Endothelial cell of umbilical vein (primary cell): ENCODE measurements around the gene ABTB2. TPM values are rescaled to one million over a fixed set of nuclear protein-coding genes. Genes with fewer than 3 reads are reported as not detected.

Experiments used
- BruUV-seq: library from RNA; stranded (reverse); fragments of 400-500 nt; replicated peaks from 2 replicates; lab custom pipeline; 2021; lab: Mats Ljungman, UMichigan
- CTCF ChIA-PET: fragments of 300-600, 350-600 bp; sonication (Branson Sonifier 250); formaldehyde crosslinking; loops from one replicate; lab custom pipeline; 2021; ENCODE audit warnings: antibody characterized with exemption, inconsistent platforms; lab: Charles Lee
- POLR2A ChIA-PET: fragments of 300-600, 350-600 bp; sonication (Branson Sonifier 250); formaldehyde crosslinking; loops from one replicate; lab custom pipeline; 2021; ENCODE audit warnings: antibody characterized with exemption, inconsistent platforms; lab: Charles Lee
- DNase-seq: peaks from one replicate; pipeline ENCODE4 v3.0.0-alpha.2; 2011; ENCODE audit warnings: low read depth, low spot score
- FAIRE-seq: peaks from 2 replicates; lab custom pipeline; 2011; peaks lifted over from hg19 to GRCh38; lab: Jason Lieb, UNC
- H2AFZ ChIP-seq: 2 replicates; pipeline ENCODE4 v1.6.0; 2012; ENCODE audit warnings: low read depth, low read length, control low read depth, inconsistent platforms
- H3K27ac ChIP-seq: 2 replicates; pipeline ENCODE4 v1.5.1; 2011; ENCODE audit warnings: low read depth, mild to moderate bottlenecking, control low read depth, low read length, moderate library complexity; ENCODE audit not compliant: insufficient read depth
- H3K27me3 ChIP-seq, 2 experiments: 2 replicates each; pipeline versions ENCODE4 v1.6.0 to v1.6.1; 2011; ENCODE audit warnings: low read length in 2 of 2, mixed read lengths in 1 of 2; ENCODE audit not compliant: control insufficient read depth in 2 of 2, insufficient read depth in 2 of 2
- H3K36me3 ChIP-seq, 2 experiments: 2 replicates in 1 of 2; 3 replicates in 1 of 2; pipeline ENCODE4 v1.5.1; 2011; ENCODE audit warnings: low read length in 2 of 2, mild to moderate bottlenecking in 1 of 2, moderate library complexity in 1 of 2; ENCODE audit not compliant: control insufficient read depth in 2 of 2, insufficient read depth in 2 of 2; ENCODE audit errors: extremely low read depth in 1 of 2
- H3K4me1 ChIP-seq: 3 replicates; pipeline ENCODE4 v1.5.1; 2011; ENCODE audit warnings: mild to moderate bottlenecking, low read length; ENCODE audit not compliant: control insufficient read depth, insufficient read depth; ENCODE audit errors: extremely low read depth
- H3K4me2 ChIP-seq: 2 replicates; pipeline ENCODE4 v1.6.1; 2011; ENCODE audit warnings: low read length, control low read depth, mixed read lengths; ENCODE audit not compliant: insufficient read depth
- H3K4me3 ChIP-seq, 3 experiments: fragments of 200-600 bp in 1 of 3; sonication (generic), shearing (Covaris generic) in 1 of 3; replicated peaks in 1 of 3; 2 replicates each; pipeline ENCODE4 v1.5.1; 2011 to 2016; ENCODE audit warnings: control low read depth in 3 of 3, low read length in 3 of 3, mild to moderate bottlenecking in 2 of 3, inconsistent platforms in 1 of 3, low read depth in 1 of 3, moderate library complexity in 1 of 3; ENCODE audit not compliant: insufficient read depth in 1 of 3
- H3K79me2 ChIP-seq: 2 replicates; pipeline ENCODE4 v1.6.0; 2012; ENCODE audit warnings: low read length, inconsistent platforms; ENCODE audit not compliant: control insufficient read depth, insufficient read depth
- H3K9ac ChIP-seq: replicated peaks from 2 replicates; pipeline ENCODE3; 2011; ENCODE audit warnings: low read length, control low read depth; ENCODE audit not compliant: insufficient read depth; ENCODE audit errors: extremely low read depth
- H3K9me1 ChIP-seq: replicated peaks from 3 replicates; pipeline ENCODE4 v1.6.0; 2011; ENCODE audit warnings: mild to moderate bottlenecking, low read length; ENCODE audit not compliant: control insufficient read depth, insufficient read depth; ENCODE audit errors: extremely low read depth
- H3K9me3 ChIP-seq: replicated peaks from 2 replicates; pipeline ENCODE4 v1.5.1; 2012; ENCODE audit warnings: low read length, inconsistent platforms; ENCODE audit not compliant: control insufficient read depth, insufficient read depth
- H4K20me1 ChIP-seq: replicated peaks from 2 replicates; pipeline ENCODE3; 2011; ENCODE audit warnings: mild to moderate bottlenecking, low read length; ENCODE audit not compliant: control insufficient read depth, insufficient read depth; ENCODE audit errors: extremely low read depth
- CTCF ChIP-seq, 2 donors: IDR thresholded peaks; 1 replicate in 1 of 2; 2 replicates in 1 of 2; pipeline ENCODE4 v1.5.1; 2011; ENCODE audit warnings: low read length in 2 of 2, mild to moderate bottlenecking in 2 of 2, moderate library complexity in 2 of 2, control low read depth in 1 of 2, inconsistent platforms in 1 of 2, low read depth in 1 of 2; ENCODE audit not compliant: insufficient read depth in 1 of 2; ENCODE audit errors: extremely low read depth in 1 of 2
- EZH2 ChIP-seq: IDR thresholded peaks from 2 replicates; pipeline ENCODE4 v1.6.1; 2012; ENCODE audit warnings: borderline replicate concordance, low read depth, mild to moderate bottlenecking, moderate library complexity, low read length, inconsistent platforms; ENCODE audit not compliant: severe bottlenecking
- FOS ChIP-seq: IDR thresholded peaks from 2 replicates; pipeline ENCODE4 v1.6.1; 2011; ENCODE audit warnings: mild to moderate bottlenecking, low read length, moderate library complexity, borderline replicate concordance; ENCODE audit not compliant: insufficient read depth
- GATA2 ChIP-seq: IDR thresholded peaks from 2 replicates; pipeline ENCODE4 v1.7.0; 2011; ENCODE audit warnings: low read depth, mild to moderate bottlenecking, moderate library complexity, mixed read lengths, low read length; ENCODE audit not compliant: insufficient read length, insufficient read depth
- JUN ChIP-seq: IDR thresholded peaks from 2 replicates; pipeline ENCODE4 v1.6.1; 2011; ENCODE audit warnings: borderline replicate concordance, low read depth; ENCODE audit not compliant: insufficient read length, insufficient read depth
- MYC ChIP-seq: IDR thresholded peaks from one replicate; pipeline ENCODE4 v1.6.1; 2011; ENCODE audit warnings: mild to moderate bottlenecking, low read depth, low read length
- POLR2A ChIP-seq: IDR thresholded peaks from 2 replicates; pipeline ENCODE4 v1.6.1; 2012; ENCODE audit warnings: low read depth, mild to moderate bottlenecking, control low read depth, low read length
- POLR2AphosphoS5 ChIP-seq: IDR thresholded peaks from 2 replicates; pipeline ENCODE4 v1.6.1; 2012; ENCODE audit warnings: low read depth, mild to moderate bottlenecking, control low read depth, low read length, moderate library complexity; ENCODE audit not compliant: insufficient read depth
- dilution Hi-C: fragments of 300-500 bp; cut with MboI; formaldehyde crosslinking; loops from one replicate; pipeline ENCODE4 v1.15.0; 2019; ENCODE audit warnings: low sequenced_read_pairs; ENCODE audit not compliant: extremely low pct_ligation_motif_present
- intact Hi-C: fragments of 100-400 bp; cut with micrococcal nuclease; formaldehyde crosslinking; loops from one replicate; pipeline ENCODE4 v1.10.0; 2022
- polyA plus RNA-seq, 4 experiments: library from polyadenylated mRNA; depleted of rRNA in 3 of 4; stranded (reverse) in 3 of 4; unstranded in 1 of 4; fragments of >200 nt; gene quantifications; 2 replicates each; pipeline versions ENCODE4 v1.2.1 to v1.2.3, GENCODE V29; 2011 to 2012; ENCODE audit warnings: missing spikeins in 1 of 4
- total RNA-seq: library from RNA; stranded (reverse); gene quantifications from 2 replicates; pipeline ENCODE4 v1.2.3, GENCODE V29; 2021
- TF ChIP-seq, protein P1 (sequence below): IDR thresholded peaks from 2 replicates; pipeline ENCODE4 v1.6.1; 2011; ENCODE audit not compliant: insufficient read depth, insufficient read length

ABTB2 gene
- total and polyA plus RNA-seq, 2 donors (not counting 3 experiments of a cell fraction or from before 2014, with no cell fraction given): 0.11 to 0.14 TPM

DNA sequence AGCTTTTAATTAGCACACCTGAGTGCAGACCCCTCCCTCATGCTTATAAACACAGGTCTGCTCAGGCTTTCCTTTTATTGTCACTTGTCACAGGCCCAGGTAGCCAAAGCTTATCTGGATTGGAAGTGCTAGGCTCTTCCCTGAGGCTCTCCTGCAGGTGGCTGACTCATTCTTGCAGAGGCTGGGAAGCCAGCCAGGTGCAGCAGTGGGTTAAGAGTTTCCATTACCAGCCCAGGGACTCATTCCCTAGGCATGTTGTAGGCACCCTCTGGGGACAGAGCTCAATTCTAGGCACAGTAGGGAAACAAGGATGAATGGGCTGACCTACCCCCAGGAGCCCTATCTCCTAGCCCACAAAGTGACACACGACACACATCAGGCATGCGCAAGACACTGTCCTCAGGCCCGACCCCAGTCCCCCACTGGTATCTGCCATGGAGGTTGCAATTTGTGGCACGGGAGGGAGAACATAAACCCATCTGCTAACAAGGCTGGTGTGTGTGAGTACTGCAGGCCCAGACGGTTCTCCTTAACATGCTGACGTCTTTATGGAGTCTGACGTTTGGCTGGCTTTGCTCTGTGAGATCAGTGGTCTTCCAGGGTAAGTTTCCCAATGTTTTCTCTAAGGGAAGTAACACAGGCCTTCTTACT is 94.2 kb downstream of the ABTB2 start:
- H3K9me1 ChIP-seq: no peaks in the 10 kb centered on the region
- TF ChIP-seq GATA2: no peak
- no peak for TF ChIP-seq JUN
- TF ChIP-seq CTCF (IDR thresholded peaks at IDR 0.05; ENCODE audit: extremely low read depth in 1 of 2, insufficient read depth in 1 of 2, low read depth in 1 of 2, low read length in 2 of 2): no peak
- no peak for TF ChIP-seq POLR2AphosphoS5
- no peak for TF ChIP-seq POLR2A
- TF ChIP-seq MYC: no peak
- TF ChIP-seq FOS: no peak
- TF ChIP-seq, protein P1, sequence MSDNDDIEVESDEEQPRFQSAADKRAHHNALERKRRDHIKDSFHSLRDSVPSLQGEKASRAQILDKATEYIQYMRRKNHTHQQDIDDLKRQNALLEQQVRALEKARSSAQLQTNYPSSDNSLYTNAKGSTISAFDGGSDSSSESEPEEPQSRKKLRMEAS: no peak
- no peak for TF ChIP-seq EZH2
- no peak overlapping the region for H3K4me3 ChIP-seq
- H3K4me2 ChIP-seq: no peak overlapping the region
- H3K27ac ChIP-seq: no peak overlapping the region
- dilution Hi-C loops (no loop called here), intact Hi-C loops (no loop called here)
- no peak overlapping the region for H3K9ac ChIP-seq
- H4K20me1 ChIP-seq: no peaks in the 10 kb centered on the region
- no peaks in the 10 kb centered on the region for H3K36me3 ChIP-seq
- H2AFZ ChIP-seq: no peak overlapping the region
- FAIRE-seq (no peak), DNase-seq (no peak)
- CTCF ChIA-PET: interaction anchor here (1.2 kb wide), 1 partner anchor 14 kb away, joined by 4 read pairs; no protein-coding TSS in a partner anchor
- no TSS peak for BruUV-seq
- no peaks in the 10 kb centered on the region for H3K4me1 ChIP-seq
- no peaks in the 10 kb centered on the region for H3K9me3 ChIP-seq
- H3K79me2 ChIP-seq: no peaks in the 10 kb centered on the region
- POLR2A ChIA-PET: no interaction called here
- peaks cover 0 to 7% of the 10 kb centered on the region in 2 experiments for H3K27me3 ChIP-seq
